GM12865 (cell line): Measurements from ENCODE around the gene ABRACL.

Experiments
- DNase-seq: peaks from one replicate; pipeline ENCODE4 v3.0.0; 2010; ENCODE audit warnings: low read depth
- H3K4me3 ChIP-seq: 2 replicates; pipeline ENCODE4 v1.5.1; 2011; ENCODE audit warnings: mild to moderate bottlenecking, low read depth, low read length, control low read depth
- CTCF ChIP-seq: IDR thresholded peaks from 2 replicates; pipeline ENCODE4 v1.5.1; 2011; ENCODE audit warnings: low read length, control low read depth, low read depth, inconsistent platforms; ENCODE audit not compliant: insufficient read depth; ENCODE audit errors: missing control alignments

The ABRACL gene

GRCh38 chr6:138997136-138997535, 31.4 kb upstream of the ABRACL start:
- TF ChIP-seq CTCF: no peak
- no peak overlapping the region for H3K4me3 ChIP-seq
- DNase-seq: no peak

- no peak for TF ChIP-seq CTCF
- no peak overlapping the region for H3K4me3 ChIP-seq
- DNase-seq: no peak
These were observed 28.4 kb upstream of the ABRACL start for GRCh38 chr6:138999949-139000725.

GRCh38 chr6:139003751-139004150, 24.8 kb upstream of the ABRACL start:
- DNase-seq: no peak
- TF ChIP-seq CTCF: no peak
- H3K4me3 ChIP-seq: no peak overlapping the region

GRCh38 chr6:139006477-139006876, 22.1 kb upstream of the ABRACL start:
- DNase-seq: no peak
- no peak overlapping the region for H3K4me3 ChIP-seq
- no peak for TF ChIP-seq CTCF

GRCh38 chr6:139007428-139007827, 21.1 kb upstream of the ABRACL start:
- no peak for DNase-seq
- no peak overlapping the region for H3K4me3 ChIP-seq
- TF ChIP-seq CTCF: no peak

GRCh38 chr6:139008117-139008516, 20.4 kb upstream of the ABRACL start:
- H3K4me3 ChIP-seq: no peak overlapping the region
- no peak for TF ChIP-seq CTCF
- no peak for DNase-seq

- no peak for DNase-seq
- no peak for TF ChIP-seq CTCF
- no peak overlapping the region for H3K4me3 ChIP-seq
These were observed 17.9 kb upstream of the ABRACL start for GRCh38 chr6:139010674-139011073.
